SK-N-SH (cell line): ENCODE data around the gene THSD7B. TPM values are rescaled to one million over a fixed set of nuclear protein-coding genes. Genes with fewer than 3 reads are reported as not detected.

Experiments
- CTCF ChIA-PET: fragments of 300-600, 350-600 bp; formaldehyde crosslinking; extraction: SDS; loops from one replicate; lab custom pipeline; 2021; lab: Yijun Ruan, JAX
- POLR2A ChIA-PET: fragments of 350-600 bp; sonication (Branson Sonifier 250); formaldehyde crosslinking; extraction: SDS; loops from one replicate; lab custom pipeline; 2020; ENCODE audit warnings: antibody characterized with exemption, inconsistent platforms; lab: Yijun Ruan, JAX
- DNase-seq: peaks from one replicate; pipeline ENCODE4 v3.0.0; 2012
- H2AFZ ChIP-seq: fragments of 200-600 bp; sonication (generic); 2 replicates; pipeline ENCODE4 v1.8.1; 2016; ENCODE audit warnings: antibody characterized with exemption, mild to moderate bottlenecking, low read depth
- H3F3A ChIP-seq: fragments of 200-600 bp; sonication (generic); replicated peaks from 2 replicates; pipeline ENCODE3; 2016; ENCODE audit warnings: antibody characterized with exemption, mild to moderate bottlenecking; ENCODE audit not compliant: insufficient read depth
- H3K27ac ChIP-seq, 2 experiments: fragments of 200-500 bp in 1 of 2; fragments of 200-600 bp in 1 of 2; sonication (Bioruptor generic) in 1 of 2; sonication (generic), shearing (Covaris generic) in 1 of 2; 2 replicates each; pipeline versions ENCODE4 v1.5.1 to v1.6.1; 2014 to 2016; ENCODE audit warnings: low read depth in 2 of 2, inconsistent platforms in 1 of 2, low read length in 1 of 2, mild to moderate bottlenecking in 1 of 2, mixed read lengths in 1 of 2
- H3K27me3 ChIP-seq: fragments of 200-600 bp; sonication (generic), shearing (Covaris generic); 2 replicates; pipeline ENCODE4 v1.6.1; 2016; ENCODE audit warnings: mixed run types; ENCODE audit not compliant: insufficient read depth
- H3K36me3 ChIP-seq, 2 experiments: fragments of 200-500 bp in 1 of 2; fragments of 200-600 bp in 1 of 2; sonication (Bioruptor generic) in 1 of 2; sonication (generic) in 1 of 2; replicated peaks in 1 of 2; 2 replicates each; pipeline versions ENCODE3 to v1.5.1; 2014 to 2016; ENCODE audit warnings: low read length in 1 of 2, mild to moderate bottlenecking in 1 of 2; ENCODE audit not compliant: insufficient read depth in 2 of 2, control insufficient read depth in 1 of 2
- H3K4me1 ChIP-seq, 2 experiments: fragments of 200-500 bp in 1 of 2; fragments of 200-600 bp in 1 of 2; sonication (Bioruptor generic) in 1 of 2; sonication (generic), shearing (Covaris generic) in 1 of 2; 2 replicates each; pipeline versions ENCODE4 v1.5.1 to v1.6.1; 2014 to 2016; ENCODE audit warnings: low read depth in 1 of 2, low read length in 1 of 2, mixed run types in 1 of 2; ENCODE audit not compliant: insufficient read depth in 2 of 2, control insufficient read depth in 1 of 2
- H3K4me2 ChIP-seq: fragments of 200-600 bp; sonication (generic), shearing (Covaris generic); 2 replicates; pipeline ENCODE4 v1.6.1; 2017; ENCODE audit warnings: mixed run types
- H3K4me3 ChIP-seq, 2 experiments: fragments of 200-500 bp in 1 of 2; fragments of 200-600 bp in 1 of 2; sonication (Bioruptor generic) in 1 of 2; sonication (generic), shearing (Covaris generic) in 1 of 2; 2 replicates each; pipeline versions ENCODE4 v1.5.1 to v1.8.1; 2014 to 2016; ENCODE audit warnings: low read depth in 2 of 2, inconsistent platforms in 1 of 2, low read length in 1 of 2, mild to moderate bottlenecking in 1 of 2, mixed read lengths in 1 of 2, moderate library complexity in 1 of 2
- H3K79me2 ChIP-seq: fragments of 200-600 bp; sonication (generic); 2 replicates; pipeline ENCODE4 v1.8.1; 2017; ENCODE audit warnings: mild to moderate bottlenecking; ENCODE audit not compliant: insufficient read depth
- H3K9ac ChIP-seq: fragments of 200-600 bp; sonication (generic); 2 replicates; pipeline ENCODE4 v1.6.1; 2017; ENCODE audit warnings: mixed run types
- H3K9me2 ChIP-seq: fragments of 200-600 bp; sonication (generic); 2 replicates; pipeline ENCODE4 v1.6.1; 2017; ENCODE audit warnings: mixed run types
- H3K9me3 ChIP-seq: fragments of 200-600 bp; sonication (generic); 2 replicates; pipeline ENCODE4 v1.6.1; 2017; ENCODE audit warnings: mixed run types, mild to moderate bottlenecking, moderate library complexity
- H4K20me1 ChIP-seq: fragments of 200-600 bp; sonication (generic); 2 replicates; pipeline ENCODE4 v1.6.1; 2017; ENCODE audit warnings: mild to moderate bottlenecking, mixed run types; ENCODE audit not compliant: insufficient read depth
- CTCF ChIP-seq: fragments of 200-600 bp; sonication (generic); IDR thresholded peaks from 2 replicates; pipeline ENCODE4 v1.6.1; 2017; ENCODE audit warnings: antibody characterized with exemption, mild to moderate bottlenecking, moderate library complexity
- EZH2phosphoT487 ChIP-seq: fragments of 200-600 bp; sonication (generic); IDR thresholded peaks from 2 replicates; pipeline ENCODE4 v1.6.1; 2017; ENCODE audit warnings: low read depth, mixed run types, mild to moderate bottlenecking, antibody characterized with exemption, moderate library complexity, borderline replicate concordance
- FOSL2 ChIP-seq: IDR thresholded peaks from 2 replicates; pipeline ENCODE4 v1.4.0; 2012; ENCODE audit warnings: low read depth, mild to moderate bottlenecking, moderate library complexity, borderline replicate concordance
- FOXJ3 ChIP-seq: sonication (generic); formaldehyde crosslinking; IDR thresholded peaks from 2 replicates; pipeline ENCODE4 v1.5.1; 2020; ENCODE audit warnings: mild to moderate bottlenecking, missing genetic modification reagents
- FOXM1 ChIP-seq: IDR thresholded peaks from 2 replicates; pipeline ENCODE4 v1.4.0; 2012; ENCODE audit warnings: low read depth, mild to moderate bottlenecking
- GATA2 ChIP-seq: sonication (generic); formaldehyde crosslinking; IDR thresholded peaks from 2 replicates; pipeline ENCODE4 v1.5.0; 2020; ENCODE audit warnings: mild to moderate bottlenecking, missing genetic modification reagents
- IRF3 ChIP-seq: fragments of 150-350 bp; IDR thresholded peaks from 2 replicates; pipeline ENCODE4 v1.6.1; 2016; ENCODE audit warnings: mild to moderate bottlenecking, low read depth, low read length
- JUND ChIP-seq: IDR thresholded peaks from 2 replicates; pipeline ENCODE4 v1.4.0; 2012
- MAX ChIP-seq: IDR thresholded peaks from 2 replicates; pipeline ENCODE4 v1.4.0; 2012; ENCODE audit warnings: low read depth
- MXI1 ChIP-seq: IDR thresholded peaks from 2 replicates; pipeline ENCODE4 v1.6.1; 2012; ENCODE audit warnings: mild to moderate bottlenecking, low read depth, low read length, improper control_type of control experiment
- PBX3 ChIP-seq: IDR thresholded peaks from 2 replicates; pipeline ENCODE4; 2012
- POLR2AphosphoS5 ChIP-seq: IDR thresholded peaks from 2 replicates; pipeline ENCODE4 v1.6.1; 2012; ENCODE audit warnings: low read depth, low read length
- RAD21 ChIP-seq: IDR thresholded peaks from 2 replicates; pipeline ENCODE4 v1.6.1; 2012; ENCODE audit warnings: mild to moderate bottlenecking, low read length
- RCOR1 ChIP-seq: fragments of 150-350 bp; IDR thresholded peaks from 2 replicates; pipeline ENCODE4 v1.6.1; 2017; ENCODE audit warnings: antibody characterized with exemption, low read length
- RFX5 ChIP-seq: IDR thresholded peaks from 2 replicates; pipeline ENCODE4 v1.6.1; 2012; ENCODE audit warnings: mild to moderate bottlenecking, improper control_type of control experiment, low read length
- SIN3A ChIP-seq: IDR thresholded peaks from 2 replicates; pipeline ENCODE4 v1.6.1; 2012; ENCODE audit warnings: low read depth, mild to moderate bottlenecking, low read length, moderate library complexity, borderline replicate concordance
- WGBS: methylation state at CpG from one replicate; pipeline ENCODE4 v1.1.6; 2017; ENCODE audit warnings: low lambda C conversion rate; 5-methylcytosine and 5-hydroxymethylcytosine counted together
- polyA plus RNA-seq, 3 experiments: library from polyadenylated mRNA; depleted of rRNA; stranded (reverse); fragments of >200 nt; gene quantifications; 2 replicates each; pipeline ENCODE4 v1.2.3, GENCODE V29; 2012

THSD7B gene
- polyA plus RNA-seq, 1 of the 3 experiments (the other 2 are of a cell fraction): not detected

- H3K36me3 ChIP-seq: no peaks in the 10 kb centered on the region
- no peaks in the 10 kb centered on the region for H4K20me1 ChIP-seq
- no peak overlapping the region for H3K27ac ChIP-seq
- no peaks in the 10 kb centered on the region for H3K9me3 ChIP-seq
- no peak overlapping the region for H3K9ac ChIP-seq
- H3K79me2 ChIP-seq: no peaks in the 10 kb centered on the region
- no peaks in the 10 kb centered on the region for H3K9me2 ChIP-seq
- no peak for DNase-seq
- no peak overlapping the region for H3K4me3 ChIP-seq
- no peak overlapping the region for H2AFZ ChIP-seq
- H3F3A ChIP-seq: no peaks in the 10 kb centered on the region
- no peaks in the 10 kb centered on the region for H3K27me3 ChIP-seq
- ChIA-PET CTCF (no interaction called here), POLR2A (no interaction called here)
- 10% methylated on average over 2 of the region's 2 CpGs for WGBS
- H3K4me2 ChIP-seq: no peak overlapping the region
- no peaks in the 10 kb centered on the region for H3K4me1 ChIP-seq
- TF ChIP-seq RCOR1 (no peak), FOSL2 (no peak), EZH2phosphoT487 (no peak), MAX (no peak), PBX3 (no peak), MXI1 (no peak), RAD21 (no peak), RFX5 (no peak), CTCF (no peak), FOXM1 (no peak), IRF3 (no peak), SIN3A (no peak), POLR2AphosphoS5 (no peak), GATA2 (no peak), FOXJ3 (CRISPR knock-in tag) (no peak), JUND (no peak)
- TF ChIP-seq, all 33 proteins: peak for 0
These were observed 570.7 kb downstream of the THSD7B start for GRCh38 chr2:137336067-137336466.
